ENCODE measurements around the gene CLCN6.

The CLCN6 gene

DNA sequence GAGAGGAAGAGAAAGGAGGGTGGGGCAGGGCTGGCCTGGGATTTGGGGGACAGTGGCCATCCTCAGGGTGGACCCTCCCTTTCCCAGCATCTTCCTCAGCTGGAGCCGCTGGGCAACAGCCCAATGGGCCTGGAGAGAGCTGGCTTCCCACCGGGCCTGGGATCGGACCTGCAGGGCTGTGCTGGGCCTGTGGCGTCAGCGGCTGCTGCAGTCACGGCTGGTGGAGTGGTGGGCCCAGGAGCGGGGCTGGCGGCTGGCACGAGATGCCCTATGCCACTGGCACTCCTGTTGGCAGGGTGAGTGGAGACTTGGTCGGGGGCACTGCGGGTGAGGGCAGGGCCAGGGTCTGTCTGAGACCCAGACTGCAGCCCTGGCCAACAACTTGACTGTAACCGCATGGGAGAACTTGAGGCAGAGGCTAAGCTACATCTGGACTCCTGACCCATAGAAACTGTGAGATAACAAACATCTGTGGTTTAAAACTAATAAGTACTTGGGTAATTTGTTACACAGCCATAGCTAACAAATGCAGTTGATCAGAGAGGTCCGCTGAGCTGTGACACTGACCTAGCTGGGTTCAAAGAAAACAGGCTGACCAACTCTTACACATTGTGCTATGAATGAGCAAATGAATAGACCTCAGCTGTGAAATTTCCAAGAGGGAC lies 26.1 kb upstream of the CLCN6 start:
- no peak for DNase-seq

DNA sequence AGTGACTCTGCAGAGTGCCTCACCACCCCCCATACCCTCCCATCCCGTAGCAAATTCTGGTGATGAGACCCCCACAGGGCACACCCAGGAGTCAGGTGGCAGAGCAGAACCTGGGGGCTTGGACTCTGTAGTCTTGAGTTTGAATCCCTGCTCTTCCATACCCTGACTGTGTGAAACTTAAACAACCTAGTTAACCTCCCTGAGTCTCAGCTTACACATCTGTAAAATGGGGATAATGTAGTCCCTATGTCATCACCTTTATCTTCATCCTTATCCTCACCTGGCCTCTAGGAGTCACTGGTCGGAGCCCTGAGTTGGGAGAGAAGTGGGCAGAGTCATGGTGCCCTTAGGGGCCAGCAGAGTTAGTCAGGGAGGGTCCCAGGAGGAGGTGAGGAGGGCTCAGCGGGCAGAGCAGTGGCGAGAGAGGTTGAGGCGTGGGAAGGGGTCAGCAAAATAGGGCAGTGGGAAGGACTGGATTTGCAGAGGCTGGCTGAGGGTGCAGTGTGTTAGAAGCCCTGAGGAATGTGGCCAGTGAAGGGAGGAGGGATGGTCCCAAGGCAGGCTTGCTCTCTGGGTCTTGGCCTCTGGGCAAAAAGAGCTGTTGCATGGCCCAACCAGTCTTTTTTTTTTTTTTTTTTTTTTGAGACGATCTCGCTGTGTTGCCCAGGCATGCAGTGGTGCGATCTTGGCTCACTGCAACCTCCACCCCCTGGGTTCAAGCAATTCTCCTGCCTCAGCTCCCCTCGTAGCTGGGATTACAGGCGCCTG lies 25.4 kb upstream of the CLCN6 start:
- no peak for DNase-seq

DNA sequence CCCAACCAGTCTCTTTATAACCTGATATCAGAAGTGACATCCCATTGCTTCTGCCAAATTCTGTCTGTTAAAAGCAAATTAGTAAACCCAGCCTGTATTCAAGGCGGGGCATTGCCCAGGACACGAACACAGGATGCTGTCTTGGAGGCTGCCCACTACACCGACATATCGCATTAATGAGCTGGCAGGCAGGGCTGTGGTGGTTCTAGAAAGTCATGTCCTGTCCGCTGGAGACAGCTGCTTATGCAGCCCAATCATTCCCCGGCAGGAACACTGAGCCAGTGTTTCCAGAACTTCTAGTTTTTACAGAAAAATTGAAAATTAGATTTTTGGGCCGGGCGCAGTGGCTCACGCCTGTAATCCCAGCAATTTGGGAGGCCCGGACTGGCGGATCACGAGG lies 24.7 kb upstream of the CLCN6 start:
- no peak for DNase-seq

DNA sequence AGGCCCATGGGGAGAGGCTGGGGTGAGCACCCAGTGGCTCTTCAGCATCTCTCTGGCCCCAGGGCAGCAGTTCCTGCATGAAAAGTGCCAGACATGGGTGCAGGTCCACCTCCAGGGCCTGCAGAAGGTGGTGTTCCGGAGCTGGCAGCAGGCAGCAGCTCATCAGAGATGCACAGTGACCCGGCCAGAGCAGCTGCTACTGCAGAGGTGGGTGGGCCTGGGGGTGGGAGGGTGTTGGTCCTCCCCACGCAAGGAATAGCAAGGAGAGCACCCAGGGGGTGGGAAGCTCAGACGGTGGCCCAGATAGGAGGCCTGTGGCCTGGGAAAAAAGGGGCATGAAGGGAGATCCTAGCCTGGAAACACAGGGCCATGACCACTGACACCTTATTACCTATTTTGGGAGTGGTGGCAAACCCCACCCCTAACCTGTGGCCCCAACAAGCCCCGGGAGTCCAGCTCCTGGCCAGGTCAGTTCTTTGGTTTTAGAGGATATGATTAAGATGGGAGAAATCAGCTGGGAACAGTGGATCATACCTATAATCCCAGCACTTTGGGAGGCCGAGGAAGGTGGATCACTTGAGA lies 23.8 kb upstream of the CLCN6 start:
- DNase-seq = no peak

DNA sequence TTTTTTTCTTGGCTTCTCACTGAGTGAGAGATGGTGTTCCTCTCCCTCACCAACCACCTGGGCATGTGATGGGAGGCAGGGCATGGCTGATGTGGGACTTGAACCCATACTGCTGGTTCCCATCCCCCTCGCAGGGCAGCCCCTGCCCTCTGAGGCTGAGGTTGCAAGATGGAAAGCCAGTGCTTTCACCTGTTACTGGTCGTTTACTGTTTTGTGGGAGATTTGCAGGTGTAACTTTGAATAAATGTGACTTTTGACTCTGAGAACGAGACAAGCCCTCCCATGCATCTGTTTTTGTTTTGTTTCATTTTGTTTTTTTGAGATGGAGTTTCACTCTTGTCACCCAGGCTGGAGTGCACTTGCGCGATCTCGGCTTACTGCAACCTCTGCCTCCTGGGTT lies 22.4 kb upstream of the CLCN6 start:
- no peak for DNase-seq

DNA sequence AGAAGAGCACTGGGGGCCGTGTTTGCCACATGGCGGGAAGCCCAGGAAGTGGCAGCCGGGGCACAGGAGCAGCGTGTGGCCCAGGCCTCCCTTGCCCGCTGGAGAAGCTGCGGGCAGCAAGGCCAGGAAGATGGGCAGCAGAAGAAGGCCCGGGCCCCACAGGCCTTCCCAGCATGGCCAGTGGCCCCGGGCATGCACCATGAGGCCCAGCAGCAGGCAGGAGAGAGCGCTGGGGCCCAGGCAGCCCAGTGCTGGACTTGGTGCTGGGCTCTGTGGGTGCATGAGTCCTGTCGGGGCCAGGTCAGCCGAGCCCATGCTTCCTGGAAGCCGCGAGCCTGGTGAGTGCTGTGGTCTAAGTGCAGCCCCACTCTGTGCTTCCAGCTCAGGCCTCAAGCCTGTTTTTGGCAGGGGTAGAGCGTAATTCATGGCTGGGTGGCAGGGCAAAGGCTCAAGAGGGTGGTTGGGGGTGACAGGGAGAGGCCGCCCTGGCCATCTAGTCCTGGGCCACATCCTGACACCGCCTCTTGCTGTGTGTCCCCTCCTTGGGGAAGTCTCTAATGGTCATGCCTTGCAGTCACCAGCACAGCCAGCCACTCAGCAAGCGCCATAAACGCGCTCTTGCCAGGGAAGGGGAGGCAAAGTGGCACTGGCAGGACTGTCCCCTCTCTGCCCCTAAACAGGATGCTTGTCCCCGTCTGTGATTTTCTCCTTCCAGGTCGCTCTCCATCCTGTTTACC lies 21.6 kb upstream of the CLCN6 start:
- no peak for DNase-seq

DNA sequence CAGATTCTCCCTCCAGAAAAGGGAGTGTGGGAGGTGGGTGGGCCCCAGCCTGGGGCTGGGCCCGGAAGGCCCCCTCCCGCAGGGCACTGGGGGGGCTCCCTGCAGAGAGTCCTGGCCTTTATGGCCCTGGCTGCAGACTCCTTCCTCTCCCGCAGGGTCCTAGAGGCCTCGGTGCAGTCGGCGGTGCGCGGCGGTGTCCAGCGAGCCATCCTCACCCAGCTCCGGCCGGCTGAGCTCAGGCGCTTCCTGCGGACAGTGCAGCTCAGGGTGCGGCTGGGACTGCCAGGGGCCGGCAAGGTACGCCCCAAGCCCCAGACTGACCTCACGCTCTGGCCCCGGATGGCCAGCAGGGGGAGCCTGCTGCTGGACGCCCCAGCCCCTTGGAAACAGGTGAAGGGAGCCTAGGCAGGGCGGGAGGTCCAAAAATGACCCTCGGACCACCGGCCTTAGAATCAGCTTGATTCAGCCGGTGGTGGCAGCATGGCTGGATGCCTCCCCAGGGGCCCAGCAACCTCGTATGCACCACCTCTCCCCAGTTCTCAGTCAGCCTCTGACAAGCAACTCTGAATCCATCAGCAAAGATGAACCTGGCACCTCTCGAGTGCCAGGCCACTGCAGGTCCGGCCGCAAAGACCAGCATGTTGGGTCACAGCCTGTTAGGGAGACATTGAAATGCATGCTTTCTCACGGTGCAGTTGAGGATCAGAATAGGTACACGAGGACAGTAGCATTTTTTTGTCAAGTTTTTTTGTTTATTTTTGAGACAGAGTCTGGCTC lies 20.8 kb upstream of the CLCN6 start:
- DNase-seq = peak; percentile 47

DNA sequence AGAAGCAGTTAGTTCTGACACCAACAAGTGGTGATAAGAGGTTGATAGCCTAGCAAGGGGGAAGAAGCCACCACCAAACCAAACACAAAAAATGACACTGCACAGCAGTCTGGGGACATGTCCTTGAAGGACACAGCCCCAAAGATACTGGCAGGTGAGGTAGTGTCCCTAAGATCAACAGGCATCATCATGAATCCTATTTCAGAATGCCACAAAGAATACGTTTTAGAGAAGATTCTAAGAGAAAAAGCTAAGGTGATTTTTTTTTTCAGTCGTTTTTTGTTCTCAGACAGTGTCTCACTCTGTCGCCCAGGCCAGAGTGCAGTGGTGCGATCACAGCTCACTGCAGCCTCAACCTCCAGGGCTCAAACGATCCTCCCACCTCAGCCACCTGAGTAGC lies 19.8 kb upstream of the CLCN6 start:
- no peak for DNase-seq

DNA sequence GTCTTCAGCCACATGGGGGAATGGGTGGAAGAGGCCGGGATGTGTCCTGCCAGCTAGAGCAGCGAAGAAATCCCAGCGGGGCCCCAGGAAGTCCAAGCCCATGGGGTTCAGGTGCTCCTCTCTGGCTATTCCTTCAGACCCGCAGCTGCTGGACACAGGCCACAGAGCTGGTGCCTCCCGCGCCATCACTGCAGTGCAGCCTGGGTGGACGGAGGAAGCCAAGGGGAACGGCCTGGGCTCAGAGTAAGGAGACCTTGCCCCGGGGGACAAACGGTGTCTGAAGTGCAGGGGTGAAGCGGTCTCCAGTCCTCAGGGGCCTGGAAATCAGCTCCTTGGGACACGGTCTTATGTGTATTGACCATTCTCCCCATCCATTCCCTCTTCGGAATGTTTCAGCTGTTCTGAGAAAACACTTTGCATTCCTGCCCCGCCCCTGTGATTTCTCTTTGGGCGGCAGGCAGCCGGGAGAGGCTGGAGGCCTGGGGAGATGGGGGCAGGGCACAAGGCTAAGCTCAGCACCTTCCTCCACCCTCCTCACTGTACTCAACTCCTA lies 18.7 kb upstream of the CLCN6 start:
- peak; percentile 46 for DNase-seq

DNA sequence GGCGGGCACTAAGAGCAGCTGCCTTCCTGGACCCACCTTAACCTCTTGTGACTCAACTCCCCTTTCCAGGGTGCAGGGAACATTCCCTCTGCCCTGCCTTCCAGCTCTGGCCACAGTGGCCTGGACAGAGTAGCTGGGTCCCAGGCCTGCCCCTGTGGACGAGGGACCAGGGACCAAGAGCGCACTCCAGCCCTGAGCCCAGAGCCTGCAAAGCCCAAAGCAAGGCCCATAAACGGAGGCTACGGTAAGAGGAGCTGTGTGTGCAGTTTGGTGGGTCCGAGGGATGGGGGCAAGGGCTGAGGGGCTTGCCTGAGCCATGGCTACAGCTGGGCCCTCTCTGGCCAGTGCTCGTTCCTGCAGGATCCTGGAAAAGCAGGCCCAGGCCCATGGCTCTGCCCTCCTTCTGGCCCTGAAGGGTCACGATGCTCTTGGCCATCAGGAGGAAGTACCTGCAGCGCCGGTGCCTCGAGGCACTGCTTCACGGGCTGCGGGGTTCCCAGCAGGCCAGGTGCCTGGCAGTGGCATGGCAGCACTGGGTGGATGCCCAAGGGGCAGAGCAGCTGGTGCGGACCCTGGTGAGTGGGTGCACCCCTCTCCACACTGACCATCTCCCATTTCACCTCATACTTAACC lies 18.1 kb upstream of the CLCN6 start:
- no peak for DNase-seq

DNA sequence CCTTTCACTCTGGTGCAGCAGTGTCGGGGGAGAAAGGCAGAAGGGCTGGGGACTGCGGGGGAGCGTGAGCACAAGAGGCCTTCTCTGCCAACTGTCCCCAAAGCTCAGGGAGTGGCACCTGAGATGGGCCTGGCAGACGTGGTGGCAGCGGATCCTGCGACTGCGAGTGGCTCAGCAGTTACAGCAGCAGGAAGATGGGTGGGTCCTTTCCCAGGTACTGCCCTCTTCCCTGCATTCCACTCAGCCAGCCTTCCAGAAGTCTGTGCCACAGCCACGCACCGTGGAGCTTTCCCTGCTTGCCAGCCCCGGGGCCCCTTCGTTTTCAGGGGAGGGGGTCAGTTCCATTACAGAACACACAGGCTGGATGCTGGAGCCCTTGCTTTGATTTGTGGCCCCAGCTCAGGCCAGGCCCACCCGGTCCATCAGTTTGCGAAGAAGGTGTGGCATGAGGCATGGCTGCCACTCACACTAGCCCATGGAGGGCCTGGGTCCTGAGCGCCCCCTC lies 17.4 kb upstream of the CLCN6 start:
- DNase-seq = no peak

DNA sequence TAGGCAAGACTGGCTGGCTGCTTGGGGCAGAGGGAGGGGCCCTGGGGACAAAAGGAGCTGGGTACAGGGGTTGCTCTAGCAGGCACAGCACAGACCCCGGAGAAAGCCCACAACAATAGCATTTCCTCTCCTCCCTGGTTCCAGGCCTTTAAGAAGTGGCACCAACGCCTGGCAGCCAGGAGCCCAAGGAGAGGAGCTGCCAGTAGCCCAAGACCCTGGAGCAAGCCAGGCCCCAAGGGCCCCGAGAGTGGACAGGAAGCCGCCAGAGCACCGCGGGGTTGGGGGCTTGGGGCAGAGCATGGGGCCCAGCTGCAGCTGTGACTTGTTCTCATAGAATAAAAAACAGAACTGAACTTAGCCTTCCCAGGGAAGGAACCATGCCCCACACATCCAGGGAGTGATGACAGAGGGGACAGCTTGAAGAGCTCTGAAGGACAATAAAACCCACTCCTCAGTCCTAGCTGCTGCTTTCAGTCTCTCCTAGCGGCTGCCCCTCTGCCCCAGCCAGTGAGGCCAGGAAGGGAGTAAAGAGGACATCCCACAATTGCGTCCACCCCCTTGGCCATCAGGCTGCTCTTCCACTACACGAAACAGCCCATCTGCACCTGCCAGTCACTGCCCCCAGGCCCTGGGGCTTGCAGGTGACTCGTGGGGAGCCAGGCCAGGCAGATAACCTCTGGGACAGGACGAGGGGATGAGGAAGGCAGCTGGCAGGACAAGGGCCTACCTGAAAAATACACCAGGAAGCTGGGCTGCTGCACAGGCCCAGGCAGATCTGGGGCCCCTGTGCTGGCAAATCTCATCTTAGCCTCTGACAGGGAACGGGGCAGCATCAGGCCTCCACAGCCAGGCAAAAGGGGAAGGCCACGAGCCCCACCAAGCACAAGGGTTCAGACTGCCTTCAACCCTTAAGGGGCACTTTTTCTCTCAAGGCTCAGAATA lies 16.6 kb upstream of the CLCN6 start:
- no peak for DNase-seq

DNA sequence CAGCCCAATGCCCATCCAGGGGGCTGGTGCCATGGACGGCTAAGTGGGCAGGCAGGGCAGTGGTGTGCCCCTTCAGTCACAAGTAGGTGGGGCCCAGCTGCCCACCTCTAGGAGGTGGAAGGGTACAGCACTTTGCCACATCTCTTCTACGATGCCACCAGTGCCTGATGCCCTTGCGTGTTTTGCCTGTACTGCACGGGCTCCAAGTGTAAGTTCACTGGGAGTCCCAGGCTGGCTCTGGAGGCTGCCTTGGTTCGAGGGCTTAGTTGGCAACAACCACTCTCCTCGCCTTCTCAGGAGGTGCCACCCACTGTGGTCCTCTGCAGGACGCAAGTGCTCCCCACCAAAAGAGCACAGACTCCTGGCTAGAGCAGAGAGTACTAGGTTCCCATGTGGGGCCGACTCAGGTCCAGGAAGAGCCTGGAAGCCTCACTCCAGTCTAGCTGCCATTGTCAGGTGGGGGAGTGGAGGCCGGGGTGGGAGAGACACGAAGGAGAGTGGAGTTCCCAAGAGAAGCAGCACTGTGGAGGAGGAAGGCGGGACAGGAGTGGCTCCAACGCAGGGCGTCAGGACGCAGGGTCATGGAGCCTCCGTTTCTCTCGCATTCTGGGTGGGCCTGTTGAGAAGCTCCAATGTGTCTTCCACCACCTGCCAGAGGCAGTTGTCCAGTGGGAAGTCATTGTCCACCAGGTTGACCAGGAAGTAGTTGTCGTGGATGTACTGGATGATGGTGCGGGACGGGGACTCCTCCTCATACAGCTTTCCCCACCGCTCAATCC lies 15.7 kb upstream of the CLCN6 start:
- DNase-seq = no peak

DNA sequence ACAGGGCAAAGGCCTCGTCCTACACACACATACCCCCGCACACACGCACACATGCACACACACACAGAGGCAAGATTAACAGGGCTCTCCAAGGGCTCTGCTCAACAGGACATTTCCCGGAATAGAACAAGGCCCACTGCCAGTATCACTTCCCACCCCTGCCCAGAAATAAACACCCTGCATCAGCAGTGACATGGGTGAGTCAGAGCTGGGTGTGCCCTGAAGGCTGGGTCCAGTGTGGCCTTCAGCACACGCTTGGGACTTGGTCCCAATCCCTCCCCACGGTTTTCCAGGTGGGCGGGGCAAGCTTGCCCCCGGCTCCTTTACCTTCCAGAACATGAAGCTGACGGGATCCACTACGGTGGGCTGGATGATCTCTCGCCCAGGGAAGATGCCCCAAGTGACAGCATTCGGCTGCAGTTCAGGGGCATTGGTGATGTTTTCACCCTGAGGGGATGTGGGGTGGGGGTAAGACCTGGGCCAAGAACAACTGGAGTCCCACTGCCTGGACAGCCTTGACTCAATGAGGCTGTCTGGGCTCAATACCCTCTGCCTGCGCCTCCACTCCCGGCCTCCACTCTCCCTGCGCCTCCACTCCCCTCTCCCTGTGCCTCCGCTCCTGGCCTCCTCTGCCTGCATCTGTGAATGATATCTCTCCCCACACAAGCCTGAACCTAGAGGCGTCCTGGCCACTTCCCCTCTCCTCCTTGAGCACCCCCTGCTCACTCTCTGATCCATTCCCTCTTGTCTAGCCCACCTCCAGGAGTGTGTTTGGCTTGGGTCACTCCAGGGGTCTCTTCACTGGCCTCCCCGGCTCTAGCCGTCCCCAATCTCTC lies 14.9 kb upstream of the CLCN6 start:
- peak; percentile 75 for DNase-seq

DNA sequence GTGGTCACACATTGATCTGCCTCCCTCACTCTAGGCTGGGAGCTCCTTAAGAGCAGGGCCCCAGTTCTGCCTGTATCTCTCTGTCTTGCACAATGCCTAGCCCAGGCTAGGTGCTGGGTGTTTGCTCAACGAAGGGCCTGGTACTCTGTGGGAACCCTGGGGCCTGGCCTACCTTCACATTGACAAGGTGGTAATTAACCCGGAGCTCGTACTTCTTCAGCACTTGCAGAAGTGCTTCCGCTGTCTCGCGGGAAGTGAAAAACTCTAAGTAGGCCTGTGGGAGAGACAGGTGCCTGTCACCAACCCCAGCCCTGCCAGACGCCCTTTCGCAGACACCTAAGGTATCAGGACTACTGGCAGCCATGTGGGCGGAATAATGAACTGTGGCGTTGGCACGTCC lies 13.9 kb upstream of the CLCN6 start:
- no peak for DNase-seq

DNA sequence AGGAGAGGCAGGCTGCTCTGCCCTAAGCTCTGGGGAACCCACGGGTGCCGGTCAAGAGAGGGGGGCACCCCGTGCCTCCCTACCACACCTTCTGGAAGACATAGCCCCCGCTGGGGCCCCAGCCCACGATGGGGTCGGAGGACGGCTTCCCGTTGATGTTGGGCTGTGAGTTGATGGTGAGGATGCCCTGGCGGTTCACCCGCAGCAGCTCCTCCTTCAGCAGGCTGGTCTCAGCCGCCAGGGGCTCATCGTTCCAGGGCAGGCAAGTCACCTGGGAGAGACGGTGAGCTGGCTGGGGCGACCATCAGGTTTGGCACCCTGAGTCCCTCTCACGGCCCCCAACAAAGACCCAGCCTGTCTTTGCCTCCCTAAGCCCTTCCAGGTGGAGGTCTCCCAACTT lies 12.2 kb upstream of the CLCN6 start:
- DNase-seq = no peak

DNA sequence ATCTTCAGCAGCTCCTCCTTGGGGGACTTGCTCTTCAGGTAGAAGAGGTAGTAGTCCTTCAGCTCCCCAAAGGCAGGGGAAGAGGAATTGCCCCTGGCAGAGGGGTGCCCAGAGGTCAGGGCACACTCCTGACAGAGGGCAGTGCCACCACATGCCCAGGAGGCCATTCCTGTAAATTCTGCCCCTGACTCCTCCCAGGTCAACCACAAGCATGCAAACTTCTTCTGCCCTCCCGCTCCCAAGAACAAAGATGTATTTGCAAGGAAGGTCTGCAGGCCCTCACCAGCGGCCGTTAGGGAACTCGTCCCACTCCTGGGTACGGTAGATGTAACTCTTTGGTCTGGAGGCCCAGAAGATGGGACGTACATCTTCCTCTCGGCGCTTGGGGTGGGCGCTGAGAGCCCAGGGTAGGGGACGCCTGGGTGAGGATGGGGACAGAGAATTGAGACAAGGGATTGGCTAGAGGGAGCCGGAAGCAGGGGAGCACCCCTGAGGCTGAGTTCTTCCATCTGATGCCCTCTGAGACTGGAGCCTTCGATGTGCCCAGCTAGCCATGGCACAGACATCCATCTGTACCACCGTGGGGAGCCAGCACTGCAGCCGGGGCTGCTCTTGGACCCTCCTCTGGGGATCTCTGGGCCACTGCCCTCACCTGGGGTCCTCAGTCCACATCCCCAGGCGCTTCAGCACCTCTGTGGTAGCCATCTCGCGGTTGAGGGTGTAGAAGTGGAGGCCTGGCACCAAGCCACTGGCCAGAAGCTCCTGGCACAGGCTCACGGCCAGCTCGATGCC lies 11.3 kb upstream of the CLCN6 start:
- DNase-seq = no peak

Data from HCEC 1CT (cell line).